GM21825 (cell line): Measurements from ENCODE around the gene ANKRD13D.
A peak's percentile ranks its signal among the peaks of the same experiment; 100 is the strongest.
"Not testable (repeated sequence)": the region's sequence is repeated elsewhere in the genome, so short reads cannot be mapped to it uniquely, and the experiment has no call there.

Experiments used
- ATAC-seq: cut with Tn5 transposase; IDR thresholded peaks from one replicate; pipeline ENCODE4 v1.9.1; 2021; ENCODE audit warnings: mild to moderate bottlenecking, moderate library complexity; ENCODE audit not compliant: unreplicated experiment

Gene ANKRD13D

GRCh38 chr11:67289226-67289650 lies at the start of gene ANKRD13D:
Gene ANKRD13D, plus strand, starts transcription at chr11:67289303. Its CDS starts 158 bp downstream, at chr11:67289461.
- peak; percentile 36 for ATAC-seq

- peak; percentile 79 for ATAC-seq
Observed at GRCh38 chr11:67239783-67240575, 49.1 kb upstream of the ANKRD13D start.

- peak; percentile 35 for ATAC-seq
Observed at GRCh38 chr11:67240576-67241389, 48.3 kb upstream of the ANKRD13D start.

- ATAC-seq: no peak
Observed at GRCh38 chr11:67242548-67242947, 46.6 kb upstream of the ANKRD13D start.

GRCh38 chr11:67243051-67243450 lies 46.1 kb upstream of the ANKRD13D start:
- no peak for ATAC-seq

GRCh38 chr11:67245046-67245445 lies 44.1 kb upstream of the ANKRD13D start:
- ATAC-seq: no peak

- no peak for ATAC-seq
Observed at GRCh38 chr11:67247946-67248550, 41.1 kb upstream of the ANKRD13D start.

- ATAC-seq: no peak
Observed at GRCh38 chr11:67248653-67249052, 40.5 kb upstream of the ANKRD13D start.

- ATAC-seq: no peak
Observed at GRCh38 chr11:67250059-67251043, 38.8 kb upstream of the ANKRD13D start.

GRCh38 chr11:67251841-67252240 lies 37.3 kb upstream of the ANKRD13D start:
- ATAC-seq: no peak

- ATAC-seq: no peak
Observed at GRCh38 chr11:67252831-67253239, 36.3 kb upstream of the ANKRD13D start.

GRCh38 chr11:67253872-67254624 lies 35.1 kb upstream of the ANKRD13D start:
- ATAC-seq: no peak

- ATAC-seq: no peak
Observed at GRCh38 chr11:67254798-67255197, 34.3 kb upstream of the ANKRD13D start.

- no peak for ATAC-seq
Observed at GRCh38 chr11:67255353-67255752, 33.8 kb upstream of the ANKRD13D start.

GRCh38 chr11:67255864-67256263 lies 33.2 kb upstream of the ANKRD13D start:
- no peak for ATAC-seq

- no peak for ATAC-seq
Observed at GRCh38 chr11:67256477-67257135, 32.5 kb upstream of the ANKRD13D start.

GRCh38 chr11:67260406-67260805 lies 28.7 kb upstream of the ANKRD13D start:
- no peak for ATAC-seq

- not testable (repeated sequence) for ATAC-seq
Observed at GRCh38 chr11:67260885-67261639, 28.0 kb upstream of the ANKRD13D start.

GRCh38 chr11:67261640-67261945 lies 27.5 kb upstream of the ANKRD13D start:
- ATAC-seq: no peak
